DOHH2 (cell line): Measurements from ENCODE around the gene PPP1R13B.

Source experiments
- CTCF ChIP-seq: fragments of 200-600 bp; sonication (generic); IDR thresholded peaks from one replicate; pipeline ENCODE4 v1.5.1; 2014; ENCODE audit warnings: antibody characterized with exemption, mild to moderate bottlenecking, low read depth, low read length; ENCODE audit not compliant: poor library complexity, severe bottlenecking
- EZH2phosphoT487 ChIP-seq: fragments of 200-600 bp; sonication (generic); IDR thresholded peaks from 2 replicates; pipeline ENCODE4 v1.6.1; 2017; ENCODE audit warnings: borderline replicate concordance, mild to moderate bottlenecking, antibody characterized with exemption, low read length, moderate library complexity, mixed read lengths

- TF ChIP-seq CTCF (no peak), EZH2phosphoT487 (no peak)
Observed at GRCh38 chr14:103857256-103857655, 9.9 kb upstream of the PPP1R13B start.
